SHP77 (cell line): ENCODE measurements around the gene GFPT1.
A peak's percentile ranks its signal among the peaks of the same experiment; 100 is the strongest.

Experiments used
- DNase-seq, 2 experiments: peaks; one replicate each; lab custom pipeline; 2025; lab: John Stamatoyannopoulos, UW

GFPT1 gene

DNA sequence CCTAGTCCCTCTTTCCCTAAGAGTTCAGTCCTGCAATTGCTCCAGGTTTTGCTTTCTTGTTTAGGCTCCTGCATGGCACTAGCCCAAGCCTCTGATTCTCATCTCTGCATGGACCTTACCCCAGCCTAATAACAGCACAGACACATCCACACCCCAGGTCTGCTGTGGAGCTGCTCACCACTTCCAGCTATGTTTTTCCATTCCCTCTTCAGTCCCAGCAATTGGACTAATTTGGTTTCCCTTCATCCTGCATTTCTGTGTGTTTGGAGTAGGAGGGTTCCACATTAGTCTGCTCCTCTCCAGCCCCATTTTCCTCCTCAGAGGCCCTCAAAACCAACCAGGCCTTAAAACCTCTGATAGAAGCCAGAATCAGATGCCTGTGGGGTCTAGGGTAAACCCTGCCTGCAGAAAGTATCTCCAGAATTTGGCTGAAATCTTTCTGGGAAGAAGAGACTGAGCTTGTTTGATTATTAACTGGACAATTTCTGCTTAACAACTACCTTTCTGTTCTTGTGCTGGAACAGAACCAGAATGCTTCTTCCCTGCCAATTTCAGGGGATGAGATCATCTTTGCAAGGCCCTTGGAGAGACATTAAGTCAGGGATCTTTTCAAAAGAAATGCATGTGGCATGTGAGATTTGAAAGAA, 95.9 kb downstream of the GFPT1 start:
- DNase-seq: no peak

DNA sequence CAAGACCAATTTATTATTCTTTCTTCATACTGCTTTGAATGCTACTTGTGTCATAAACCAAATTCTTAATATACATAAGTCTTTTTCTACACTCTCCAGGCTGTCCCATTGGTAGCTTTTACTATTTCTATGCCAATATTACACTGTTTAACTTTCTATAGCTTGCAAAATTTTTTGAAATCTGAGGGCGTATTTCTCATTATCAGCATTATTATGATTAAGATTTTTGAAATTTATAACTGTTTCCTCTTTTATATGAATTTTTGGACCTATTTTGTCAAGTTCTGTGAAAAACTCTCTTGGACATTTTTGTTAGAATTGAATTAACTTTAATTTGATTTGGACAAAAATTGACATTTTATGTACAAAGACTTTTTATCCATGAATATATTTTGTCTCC, 98.6 kb downstream of the GFPT1 start:
- DNase-seq: no peak

DNA sequence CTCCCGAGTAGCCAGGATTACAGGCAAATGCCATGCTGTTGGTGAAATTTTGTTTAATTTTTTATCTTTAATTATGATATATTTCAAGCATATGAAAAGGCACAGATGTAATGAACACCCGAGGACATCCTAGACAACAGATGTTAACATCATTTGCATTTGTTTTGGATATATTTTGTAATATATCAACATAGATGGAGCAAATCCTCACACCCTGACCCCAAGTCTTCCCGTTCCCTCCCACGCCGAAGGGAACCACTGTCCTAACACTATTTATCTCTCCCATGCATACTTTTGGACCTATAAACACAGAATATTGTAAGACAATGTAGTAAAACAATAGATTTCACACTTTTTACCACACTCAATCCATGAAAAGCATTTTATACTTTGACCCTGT, 99.5 kb downstream of the GFPT1 start:
- DNase-seq: no peak

DNA sequence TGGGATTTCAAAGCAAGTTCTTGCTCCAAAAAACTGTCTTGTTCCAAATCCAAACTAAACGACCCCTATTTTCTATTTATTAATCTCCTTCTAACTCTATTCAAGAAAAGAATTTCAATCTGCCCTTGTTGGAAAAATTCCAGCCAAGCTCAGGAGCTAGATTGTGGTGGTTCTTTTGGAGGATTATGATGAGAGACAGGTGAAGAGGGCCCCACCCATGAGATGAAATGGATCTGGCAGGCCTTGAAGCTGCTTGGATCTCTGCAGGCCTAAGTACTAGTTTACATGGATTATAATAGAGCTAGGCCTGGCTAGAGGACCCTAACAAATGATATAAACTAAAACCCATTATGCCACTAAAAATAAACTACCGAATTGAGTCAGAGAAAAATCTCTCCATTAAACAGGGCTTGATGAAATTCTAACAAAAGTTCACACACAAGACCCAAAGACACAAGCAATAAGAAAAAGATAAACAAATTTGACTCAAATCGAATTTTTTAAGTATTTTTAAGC, 101.6 kb downstream of the GFPT1 start:
- no peak for DNase-seq

DNA sequence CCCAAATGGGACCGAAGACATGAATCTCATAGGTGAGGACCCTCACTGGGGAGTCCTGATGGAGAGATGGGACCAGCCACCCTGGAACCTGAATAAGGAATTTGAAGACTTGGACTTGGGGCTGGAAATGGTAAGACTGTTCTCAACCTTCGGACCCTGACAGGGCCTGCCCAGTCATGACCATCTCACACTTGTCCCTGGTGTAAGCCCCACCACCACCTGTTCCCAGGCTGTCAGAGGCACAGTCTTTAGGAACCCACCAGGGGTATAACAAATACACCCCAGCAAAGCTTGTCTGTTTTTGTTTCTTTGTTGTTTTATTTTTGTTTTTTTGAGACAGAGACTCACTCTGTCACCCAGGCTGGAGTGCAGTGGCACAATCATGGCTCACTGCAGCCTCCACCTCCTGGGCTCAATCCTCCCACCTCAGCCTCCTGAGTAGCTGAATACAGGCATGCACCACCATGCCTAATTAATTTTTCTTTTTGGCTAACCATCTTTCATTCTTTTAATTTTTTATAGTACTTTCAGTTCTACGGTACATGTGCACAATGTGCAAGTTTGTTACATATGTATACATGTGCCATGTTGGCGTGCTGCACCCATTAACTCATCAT, 106.1 kb downstream of the GFPT1 start:
- no peak for DNase-seq

DNA sequence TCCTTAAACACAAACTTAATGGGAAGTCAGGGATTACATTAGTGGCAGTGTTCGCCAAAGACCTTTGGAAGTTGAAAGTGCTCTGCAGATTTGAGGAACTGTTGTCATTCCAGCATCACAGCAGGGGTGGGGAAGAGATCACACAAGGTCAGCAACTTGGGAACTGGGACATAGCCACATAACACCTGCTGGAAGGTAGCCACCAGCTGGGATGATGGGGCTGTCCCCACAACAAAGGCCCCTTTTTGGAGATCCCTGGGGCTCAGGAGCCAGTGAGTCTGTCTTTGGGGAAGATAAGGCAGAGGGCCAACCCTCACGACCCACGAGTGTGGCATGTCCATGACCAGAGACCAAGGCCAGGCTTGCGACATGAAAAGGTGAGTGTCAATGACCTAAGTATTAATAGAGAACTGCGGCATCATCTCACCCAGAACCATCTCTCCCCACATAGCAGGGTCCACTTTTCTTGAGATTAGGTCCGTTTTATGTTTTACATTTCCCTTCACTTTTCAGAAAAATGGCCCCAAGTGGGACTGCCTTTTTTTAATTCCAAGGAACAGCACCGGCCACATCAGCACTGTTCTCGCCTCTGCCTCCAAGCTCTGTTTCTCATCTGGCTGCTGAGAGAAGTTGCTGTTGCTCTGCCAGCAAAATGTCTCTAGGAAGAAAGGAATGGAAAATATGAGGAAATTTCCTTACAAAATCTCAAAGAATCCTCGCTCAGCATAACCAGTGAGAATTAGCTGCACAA, 106.9 kb downstream of the GFPT1 start:
- no peak for DNase-seq

DNA sequence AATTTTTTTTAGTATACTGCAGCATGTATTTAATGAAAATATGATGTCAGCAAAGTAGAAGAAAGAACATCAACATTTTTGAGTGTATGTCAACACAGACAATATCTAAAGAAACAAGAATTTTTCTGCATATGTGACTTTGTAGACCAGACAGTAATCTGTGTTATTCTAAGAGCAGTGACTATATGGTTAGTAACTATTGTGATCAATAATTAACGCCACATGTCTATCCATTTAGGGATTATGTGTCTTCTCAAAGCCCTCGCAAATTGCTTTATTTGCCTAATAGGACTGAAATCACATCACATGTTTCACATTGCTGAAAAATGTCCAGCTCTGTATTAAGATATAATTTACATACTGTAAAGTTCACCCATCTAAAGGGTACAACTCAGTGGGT, 107.8 kb downstream of the GFPT1 start:
- no peak for DNase-seq

DNA sequence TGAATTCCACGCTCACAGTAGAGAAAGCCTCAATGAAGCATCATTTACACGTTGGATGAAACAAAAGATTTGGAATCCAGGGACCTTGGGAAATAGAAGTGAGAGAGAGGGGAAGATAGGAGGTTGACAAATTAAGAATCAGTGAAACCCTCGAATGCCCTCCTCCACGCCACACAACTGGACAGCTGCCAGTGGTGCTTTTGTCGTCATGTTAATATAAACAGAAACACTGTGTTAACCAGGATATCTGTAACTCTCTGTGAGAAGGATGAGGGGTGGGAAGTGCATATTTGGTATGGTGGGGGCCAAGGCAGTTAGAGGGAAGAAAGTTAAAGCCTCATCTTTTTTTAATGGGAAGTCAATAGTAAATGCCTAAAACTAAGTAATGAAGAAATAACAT, 108.7 kb downstream of the GFPT1 start:
- DNase-seq: peak; percentile 0 to 2

DNA sequence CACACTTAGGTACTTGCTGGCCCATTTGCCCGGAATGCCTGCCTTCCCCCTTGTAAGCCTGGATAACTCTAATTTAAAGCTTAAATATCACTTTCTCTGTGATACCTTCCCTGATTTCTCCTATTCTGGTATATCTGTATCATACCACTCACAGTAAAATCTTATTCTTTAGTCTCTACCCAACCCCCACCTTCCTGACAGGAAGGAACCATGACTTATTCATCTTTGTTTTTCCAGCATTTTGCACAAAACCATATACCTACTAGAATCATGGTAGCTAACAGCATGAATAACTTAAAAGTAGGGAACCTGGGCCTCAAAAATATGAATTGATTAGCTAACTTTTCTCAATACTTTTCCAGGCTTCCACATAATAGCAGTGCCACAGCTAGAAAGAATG, 111.5 kb downstream of the GFPT1 start:
- no peak for DNase-seq

DNA sequence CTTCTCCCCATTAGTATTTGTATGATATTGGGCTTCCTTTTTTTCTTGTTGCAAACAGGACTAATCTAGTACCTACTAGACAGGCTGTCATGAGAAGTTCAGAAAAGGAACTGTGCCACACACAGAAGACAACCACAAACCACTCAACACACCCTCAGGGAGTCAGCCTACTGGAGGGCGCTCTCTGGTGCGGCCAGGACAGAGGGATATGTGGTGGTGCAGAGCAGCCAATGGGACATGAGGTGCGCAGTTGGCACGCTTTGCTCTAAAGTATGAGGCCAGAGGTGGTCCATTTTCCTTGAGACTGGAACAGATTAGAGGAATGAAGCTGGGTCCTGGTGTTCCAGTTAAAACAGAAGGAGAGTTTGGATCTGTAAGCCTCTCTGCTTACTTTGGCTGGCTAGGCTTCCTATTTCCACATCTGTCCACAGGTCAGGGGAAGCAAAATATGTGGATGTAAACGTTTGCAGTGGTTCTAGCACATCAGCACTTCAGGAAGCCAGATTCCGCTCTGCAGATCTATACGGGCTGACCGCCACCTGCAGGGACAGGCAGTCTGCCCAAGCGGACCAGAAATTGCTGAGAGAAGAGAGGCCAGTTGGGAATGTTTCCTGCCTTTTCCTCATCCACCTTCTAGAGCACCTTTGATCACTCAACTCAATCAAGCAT, 114.1 kb downstream of the GFPT1 start:
- no peak for DNase-seq

DNA sequence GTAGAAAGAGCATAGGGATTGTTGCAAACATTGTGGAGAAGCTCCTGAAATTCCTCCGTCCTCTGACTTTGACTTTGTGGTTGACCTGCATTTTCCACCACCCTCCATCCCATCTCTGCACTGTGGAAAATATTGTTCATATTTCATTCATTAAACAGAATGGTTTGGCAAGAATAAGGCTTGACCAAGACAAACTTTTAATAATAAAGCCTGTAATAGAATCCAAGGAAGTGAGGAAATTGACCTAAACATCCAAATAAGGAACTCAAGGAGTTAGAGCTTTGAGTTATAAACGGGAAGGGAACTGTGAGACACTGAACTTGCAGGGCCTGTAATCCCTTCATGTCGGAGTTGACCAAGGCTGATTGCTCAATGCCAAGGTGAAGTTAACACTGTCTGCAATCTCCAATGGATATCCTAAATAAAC, 115.2 kb downstream of the GFPT1 start:
- no peak for DNase-seq
